ENCODE measurements around the gene ZDHHC18. TPM values are rescaled to one million over a fixed set of nuclear protein-coding genes. Genes with fewer than 3 reads are reported as not detected.

ZDHHC18 gene
- polyA plus RNA-seq, 1 experiment, result 20.4 TPM

- Histone ChIP-seq H3K4me3 (ENCODE audit: low read depth, low read length) (no peak overlapping the region), H3K27ac (ENCODE audit: low read depth, low read length) (no peak overlapping the region), H3K9me3 (ENCODE audit: control insufficient read depth, insufficient read depth, low read length) (no peaks in the 10 kb centered on the region), H3K27me3 (ENCODE audit: control insufficient read depth, insufficient read depth, low read length) (no peaks in the 10 kb centered on the region)
- ChIA-PET CTCF (no interaction called here), POLR2A (no interaction called here)
- no peak for DNase-seq (ENCODE audit: low read depth, low spot score)
- TF ChIP-seq CTCF (IDR thresholded peaks at IDR 0.05; ENCODE audit: low read depth, low read length), result no peak
These were observed 27.1 kb downstream of the ZDHHC18 start for GRCh38 chr1:26853600-26853999.

DNA sequence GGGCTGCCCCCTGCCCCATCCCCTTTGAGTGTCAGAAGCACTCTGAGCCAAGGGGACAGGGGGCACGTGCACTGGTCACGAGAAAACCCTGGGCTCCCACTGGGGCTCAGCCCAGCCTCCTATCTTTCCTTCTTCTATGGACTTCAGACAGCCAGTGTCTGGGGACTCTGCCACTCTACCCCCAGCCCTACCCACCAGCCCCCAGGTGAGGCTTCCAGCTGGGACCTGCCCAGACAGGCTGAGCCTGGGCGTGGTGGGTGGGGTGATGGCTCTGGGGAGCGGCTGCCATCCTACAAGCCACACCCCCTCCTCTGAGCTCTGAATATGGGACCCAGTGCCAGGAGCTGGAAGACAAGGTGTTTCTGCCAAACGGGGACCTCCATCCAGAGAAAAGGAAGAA is 28.4 kb downstream of the ZDHHC18 start:
- no peak for TF ChIP-seq CTCF (IDR thresholded peaks at IDR 0.05; ENCODE audit: low read depth, low read length)
- ChIA-PET POLR2A (interaction anchor here (3.0 kb wide), 1 partner anchor 10 kb away, joined by 17 read pairs; no protein-coding TSS in a partner anchor), CTCF (interaction anchor here (0.6 to 1.4 kb wide), 2 partner anchors 12 to 24 kb away, joined by 4 read pairs; no protein-coding TSS in a partner anchor)
- no peak for DNase-seq (ENCODE audit: low read depth, low spot score)
- Histone ChIP-seq H3K27me3 (ENCODE audit: control insufficient read depth, insufficient read depth, low read length) (no peaks in the 10 kb centered on the region), H3K4me3 (ENCODE audit: low read depth, low read length) (no peak overlapping the region), H3K27ac (ENCODE audit: low read depth, low read length) (no peak overlapping the region), H3K9me3 (ENCODE audit: control insufficient read depth, insufficient read depth, low read length) (no peaks in the 10 kb centered on the region)

- ChIA-PET POLR2A (interaction anchor here (3.0 kb wide), 1 partner anchor 9 kb away, joined by 17 read pairs; no protein-coding TSS in a partner anchor), CTCF (interaction anchor here (1.4 kb wide), 1 partner anchor 23 kb away, joined by 4 read pairs; no protein-coding TSS in a partner anchor)
- H3K27ac ChIP-seq (ENCODE audit: low read depth, low read length), result no peak overlapping the region
- no peak overlapping the region for H3K4me3 ChIP-seq (ENCODE audit: low read depth, low read length)
- no peaks in the 10 kb centered on the region for H3K27me3 ChIP-seq (ENCODE audit: control insufficient read depth, insufficient read depth, low read length)
- no peak for TF ChIP-seq CTCF (IDR thresholded peaks at IDR 0.05; ENCODE audit: low read depth, low read length)
- no peak for DNase-seq (ENCODE audit: low read depth, low spot score)
- H3K9me3 ChIP-seq (ENCODE audit: control insufficient read depth, insufficient read depth, low read length), result no peaks in the 10 kb centered on the region
These were observed 29.1 kb downstream of the ZDHHC18 start for GRCh38 chr1:26855636-26856035.

- TF ChIP-seq CTCF (IDR thresholded peaks at IDR 0.05; ENCODE audit: low read depth, low read length), result no peak
- POLR2A ChIA-PET, result interaction anchor here (3.0 kb wide), 1 partner anchor 9 kb away, joined by 17 read pairs; no protein-coding TSS in a partner anchor
- H3K27me3 ChIP-seq (ENCODE audit: control insufficient read depth, insufficient read depth, low read length), result no peaks in the 10 kb centered on the region
- DNase-seq (ENCODE audit: low read depth, low spot score), result no peak
- no peak overlapping the region for H3K27ac ChIP-seq (ENCODE audit: low read depth, low read length)
- H3K4me3 ChIP-seq (ENCODE audit: low read depth, low read length), result no peak overlapping the region
- CTCF ChIA-PET, result interaction anchor here (0.6 kb wide), 1 partner anchor 31 kb away, joined by 3 read pairs; no protein-coding TSS in a partner anchor
- H3K9me3 ChIP-seq (ENCODE audit: control insufficient read depth, insufficient read depth, low read length), result no peaks in the 10 kb centered on the region
These were observed 29.7 kb downstream of the ZDHHC18 start for GRCh38 chr1:26856181-26856580.

- no peak for DNase-seq (ENCODE audit: low read depth, low spot score)
- no peak overlapping the region for H3K4me3 ChIP-seq (ENCODE audit: low read depth, low read length)
- no peak for TF ChIP-seq CTCF (IDR thresholded peaks at IDR 0.05; ENCODE audit: low read depth, low read length)
- no peak overlapping the region for H3K27ac ChIP-seq (ENCODE audit: low read depth, low read length)
- no peaks in the 10 kb centered on the region for H3K9me3 ChIP-seq (ENCODE audit: control insufficient read depth, insufficient read depth, low read length)
- ChIA-PET CTCF (interaction anchor here (0.5 to 0.6 kb wide), 2 partner anchors 19 to 30 kb away, joined by 3 to 8 read pairs; no protein-coding TSS in a partner anchor), POLR2A (interaction anchor here (0.7 to 3.0 kb wide), 2 partner anchors 8 to 9 kb away, joined by 5 to 17 read pairs; no protein-coding TSS in a partner anchor)
- no peaks in the 10 kb centered on the region for H3K27me3 ChIP-seq (ENCODE audit: control insufficient read depth, insufficient read depth, low read length)
These were observed 30.3 kb downstream of the ZDHHC18 start for GRCh38 chr1:26856604-26857469.

Data from AG04450 (cell line).